ENCODE results near the gene AMPD3.

GRCh38 chr11:10414181-10414580 lies 40.9 kb upstream of the AMPD3 start:
- no peak for TF ChIP-seq EZH2 (IDR thresholded peaks at IDR 0.05; ENCODE audit: low read depth)
- TF ChIP-seq CTCF (conservative IDR thresholded peaks at IDR 0.05), result no peak
